ENCODE measurements around the gene GPR84. TPM values are rescaled to one million over a fixed set of nuclear protein-coding genes. Genes with fewer than 3 reads are reported as not detected.
A peak's percentile ranks its signal among the peaks of the same experiment; 100 is the strongest.

GPR84 gene
- polyA plus RNA-seq, 1 donor (not counting 4 experiments of a cell fraction or from before 2014, with no cell fraction given) = 0.12 TPM

GRCh38 chr12:54360717-54361456 is 3.4 kb downstream of the GPR84 start:
- TF ChIP-seq EZH2 (IDR thresholded peaks at IDR 0.05; ENCODE audit: low read length) = no peak
- peak; percentile 82 to 98 (median 97) for TF ChIP-seq CTCF (optimal IDR thresholded peaks at IDR 0.05 in 1 of 3, IDR thresholded peaks at IDR 0.05 in 1 of 3, conservative IDR thresholded peaks at IDR 0.05 in 1 of 3; ENCODE audit: extremely low read depth in 1 of 3, insufficient read depth in 2 of 3, low read length in 3 of 3)
- Histone ChIP-seq H3K36me3 (ENCODE audit: control insufficient read depth in 2 of 2, extremely low read depth in 1 of 2, insufficient read depth in 2 of 2, low read length in 2 of 2) (no peaks in the 10 kb centered on the region), H3K9ac (ENCODE audit: control insufficient read depth, extremely low read depth, insufficient read depth, low read length) (peak overlapping the region; percentile 98), H2AFZ (ENCODE audit: control insufficient read depth, low read length) (no peak overlapping the region), H3K9me3 (ENCODE audit: control insufficient read depth, low read depth, low read length) (no peaks in the 10 kb centered on the region), H3K27me3 (ENCODE audit: control insufficient read depth, extremely low read depth, insufficient read depth, low read length) (no peaks in the 10 kb centered on the region), H3K9me1 (ENCODE audit: control insufficient read depth, extremely low read depth, insufficient read depth, low read length) (no peaks in the 10 kb centered on the region), H3K27ac (ENCODE audit: control insufficient read depth, insufficient read depth, low read length) (peak overlapping the region; percentile 93), H3K79me2 (ENCODE audit: control insufficient read depth, insufficient read depth, low read length) (no peaks in the 10 kb centered on the region), H4K20me1 (ENCODE audit: control insufficient read depth, extremely low read depth, insufficient read depth, low read length) (no peaks in the 10 kb centered on the region), H3K4me3 (ENCODE audit: control insufficient read depth in 2 of 3, extremely low read depth in 1 of 3, insufficient read depth in 2 of 3, low read depth in 1 of 3, low read length in 3 of 3) (no peak overlapping the region), H3K4me2 (ENCODE audit: control insufficient read depth, extremely low read depth, insufficient read depth, low read depth, low read length) (no peak overlapping the region), H3K4me1 (ENCODE audit: control insufficient read depth, extremely low read depth, insufficient read depth, low read length) (peaks cover 25% of the 10 kb centered on the region)
- dilution Hi-C loops (cut with MboI; ENCODE audit: extremely low pct_ligation_motif_present, low sequenced_read_pairs) = no loop called here
- FAIRE-seq (peak; percentile 66), DNase-seq (ENCODE audit: low read depth, low spot score) (no peak)

- DNase-seq (ENCODE audit: low read depth, low spot score) = no peak
- Histone ChIP-seq H3K4me1 (ENCODE audit: control insufficient read depth, extremely low read depth, insufficient read depth, low read length) (peaks cover 25% of the 10 kb centered on the region), H3K4me3 (ENCODE audit: control insufficient read depth in 2 of 3, extremely low read depth in 1 of 3, insufficient read depth in 2 of 3, low read depth in 1 of 3, low read length in 3 of 3) (peak overlapping the region; percentile 48 to 62 (median 57))
Measured at GRCh38 chr12:54359762-54360351, 4.4 kb downstream of the GPR84 start.

More at GRCh38 chr12:54359762-54360351, 4.4 kb downstream of the GPR84 start:
- Histone ChIP-seq H3K27me3 (ENCODE audit: control insufficient read depth, extremely low read depth, insufficient read depth, low read length) (no peaks in the 10 kb centered on the region), H3K4me2 (ENCODE audit: control insufficient read depth, extremely low read depth, insufficient read depth, low read depth, low read length) (peak overlapping the region; percentile 83), H3K36me3 (ENCODE audit: control insufficient read depth in 2 of 2, extremely low read depth in 1 of 2, insufficient read depth in 2 of 2, low read length in 2 of 2) (no peaks in the 10 kb centered on the region), H3K9me3 (ENCODE audit: control insufficient read depth, low read depth, low read length) (no peaks in the 10 kb centered on the region), H3K27ac (ENCODE audit: control insufficient read depth, insufficient read depth, low read length) (peak overlapping the region; percentile 93), H2AFZ (ENCODE audit: control insufficient read depth, low read length) (peak overlapping the region; percentile 76), H3K9ac (ENCODE audit: control insufficient read depth, extremely low read depth, insufficient read depth, low read length) (peak overlapping the region; percentile 98), H4K20me1 (ENCODE audit: control insufficient read depth, extremely low read depth, insufficient read depth, low read length) (no peaks in the 10 kb centered on the region), H3K9me1 (ENCODE audit: control insufficient read depth, extremely low read depth, insufficient read depth, low read length) (no peaks in the 10 kb centered on the region), H3K79me2 (ENCODE audit: control insufficient read depth, insufficient read depth, low read length) (no peaks in the 10 kb centered on the region)
- FAIRE-seq = no peak
- dilution Hi-C loops (cut with MboI; ENCODE audit: extremely low pct_ligation_motif_present, low sequenced_read_pairs) = no loop called here
- TF ChIP-seq EZH2 (IDR thresholded peaks at IDR 0.05; ENCODE audit: low read length) = no peak
- no peak for TF ChIP-seq CTCF (optimal IDR thresholded peaks at IDR 0.05 in 1 of 3, IDR thresholded peaks at IDR 0.05 in 1 of 3, conservative IDR thresholded peaks at IDR 0.05 in 1 of 3; ENCODE audit: extremely low read depth in 1 of 3, insufficient read depth in 2 of 3, low read length in 3 of 3)

All from keratinocyte (primary cell).